GM21619 (cell line): ENCODE measurements around the gene ADCY1.
"Not testable (repeated sequence)": the region's sequence is repeated elsewhere in the genome, so short reads cannot be mapped to it uniquely, and the experiment has no call there.

Experiments used
- ATAC-seq: cut with Tn5 transposase; IDR thresholded peaks from one replicate; pipeline ENCODE4 v1.9.1; 2021; ENCODE audit not compliant: unreplicated experiment

ADCY1 gene

GRCh38 chr7:45726883-45727282, 152.7 kb downstream of the ADCY1 start:
- ATAC-seq = no peak

GRCh38 chr7:45731692-45732443, 157.7 kb downstream of the ADCY1 start:
- ATAC-seq = not testable (repeated sequence)

DNA sequence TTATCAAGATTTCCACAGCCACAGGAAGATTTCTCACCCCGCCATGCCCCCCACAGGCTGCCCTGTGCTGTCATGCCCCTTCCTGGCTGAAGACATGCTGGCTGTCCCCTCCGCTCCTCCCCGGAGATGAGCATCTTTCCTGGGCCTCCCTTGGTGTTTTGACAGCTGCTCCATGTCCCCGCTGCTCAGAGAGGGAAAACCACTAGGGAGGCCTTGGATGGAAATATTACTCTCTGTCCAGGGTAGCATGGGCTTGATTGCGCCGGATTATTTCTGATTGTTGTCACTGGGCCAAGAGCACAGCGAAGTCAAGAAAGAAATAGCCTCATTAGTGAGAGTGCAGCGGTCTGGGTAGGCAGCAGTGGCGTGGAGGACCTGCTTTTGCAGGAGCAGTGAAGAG, 164.8 kb downstream of the ADCY1 start:
- not testable (repeated sequence) for ATAC-seq

GRCh38 chr7:45740573-45740972, 166.4 kb downstream of the ADCY1 start:
- not testable (repeated sequence) for ATAC-seq

DNA sequence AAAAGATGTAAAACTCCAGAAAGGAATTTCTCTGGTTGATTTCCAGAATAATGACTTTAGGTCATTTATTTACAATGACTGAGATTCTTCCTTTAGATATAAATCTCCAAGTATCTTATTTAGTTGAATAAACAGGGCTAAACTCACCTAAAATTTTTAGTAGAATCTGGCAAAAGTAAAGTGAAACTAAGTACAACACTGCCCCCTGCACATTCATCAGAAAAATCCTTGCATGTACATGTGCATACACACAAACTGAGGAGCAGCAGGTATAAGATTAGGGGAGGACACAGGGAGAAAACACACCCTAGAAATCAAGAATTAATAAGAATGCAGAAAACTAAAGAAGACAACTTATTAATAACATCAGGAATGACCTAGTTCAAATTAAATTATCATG, 174.8 kb downstream of the ADCY1 start:
- not testable (repeated sequence) for ATAC-seq

DNA sequence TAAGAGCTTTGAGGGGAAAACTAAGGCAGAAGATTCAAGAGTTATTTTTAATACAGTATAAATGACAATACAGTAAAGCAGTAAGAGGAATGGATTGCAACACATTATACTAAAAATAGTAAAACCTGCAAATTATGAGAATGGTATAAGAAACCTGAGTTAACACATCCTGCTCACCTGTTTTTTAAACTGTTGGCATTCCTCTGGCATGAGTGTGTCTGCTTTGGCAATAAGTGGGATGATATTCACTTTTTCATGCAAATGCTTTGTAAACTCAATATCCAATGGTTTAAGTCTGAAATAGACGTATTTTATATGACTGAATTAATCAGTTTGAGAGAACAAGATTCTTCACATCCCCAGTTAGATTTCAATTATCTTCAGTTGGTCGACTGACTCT, 177.2 kb downstream of the ADCY1 start:
- ATAC-seq = not testable (repeated sequence)

- not testable (repeated sequence) for ATAC-seq
Measured at GRCh38 chr7:45756333-45756732, 182.2 kb downstream of the ADCY1 start.

GRCh38 chr7:45756757-45757156, 182.6 kb downstream of the ADCY1 start:
- ATAC-seq = not testable (repeated sequence)

DNA sequence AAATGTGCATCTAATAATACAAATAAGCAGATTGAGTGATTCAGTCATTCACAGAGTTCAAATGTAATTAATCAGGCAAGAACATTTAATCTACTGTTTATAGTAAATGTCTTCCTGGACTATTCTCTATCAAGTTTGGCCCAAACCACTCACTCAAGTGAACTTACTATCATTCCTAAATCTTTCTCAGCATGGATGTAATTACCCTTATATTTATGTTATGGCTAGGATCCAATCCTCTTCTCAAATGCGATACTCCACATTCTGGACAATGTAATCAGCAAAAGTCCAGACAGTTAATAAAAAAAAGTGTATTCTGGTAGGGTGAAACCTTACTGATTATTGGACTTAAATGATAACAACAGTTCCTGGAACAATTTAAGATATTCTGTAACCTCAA, 185.3 kb downstream of the ADCY1 start:
- ATAC-seq = not testable (repeated sequence)

DNA sequence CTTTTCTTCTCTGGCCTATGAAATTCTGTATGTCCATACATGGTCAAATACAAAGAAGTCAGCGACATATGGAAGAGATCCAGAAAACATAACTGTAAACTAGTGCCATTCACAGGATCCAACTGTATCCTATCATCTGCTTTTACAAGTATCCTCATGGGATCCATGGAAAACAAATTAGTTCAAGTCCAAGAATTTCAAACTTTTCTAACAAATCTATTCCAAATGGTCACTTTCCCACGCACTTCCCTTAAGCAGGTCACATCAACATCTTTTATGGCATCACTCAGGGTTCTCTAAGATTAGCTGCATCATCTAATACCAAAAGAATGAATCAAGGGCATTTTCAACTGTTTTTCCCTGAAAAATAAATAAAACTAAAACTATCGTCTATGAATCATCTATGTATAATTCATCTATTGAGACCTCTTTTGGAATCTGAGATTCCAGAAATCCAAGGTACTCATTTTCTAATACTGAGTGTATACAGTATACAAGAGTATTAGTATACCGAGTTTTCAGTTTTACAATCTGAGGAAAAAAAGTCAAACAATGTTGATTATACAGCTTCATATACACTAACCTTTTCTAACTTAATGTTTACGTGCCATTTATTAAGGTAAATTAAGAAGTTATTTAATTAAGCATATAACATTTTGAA, 187.5 kb downstream of the ADCY1 start:
- ATAC-seq = not testable (repeated sequence)

GRCh38 chr7:45762225-45762994, 188.2 kb downstream of the ADCY1 start:
- not testable (repeated sequence) for ATAC-seq

DNA sequence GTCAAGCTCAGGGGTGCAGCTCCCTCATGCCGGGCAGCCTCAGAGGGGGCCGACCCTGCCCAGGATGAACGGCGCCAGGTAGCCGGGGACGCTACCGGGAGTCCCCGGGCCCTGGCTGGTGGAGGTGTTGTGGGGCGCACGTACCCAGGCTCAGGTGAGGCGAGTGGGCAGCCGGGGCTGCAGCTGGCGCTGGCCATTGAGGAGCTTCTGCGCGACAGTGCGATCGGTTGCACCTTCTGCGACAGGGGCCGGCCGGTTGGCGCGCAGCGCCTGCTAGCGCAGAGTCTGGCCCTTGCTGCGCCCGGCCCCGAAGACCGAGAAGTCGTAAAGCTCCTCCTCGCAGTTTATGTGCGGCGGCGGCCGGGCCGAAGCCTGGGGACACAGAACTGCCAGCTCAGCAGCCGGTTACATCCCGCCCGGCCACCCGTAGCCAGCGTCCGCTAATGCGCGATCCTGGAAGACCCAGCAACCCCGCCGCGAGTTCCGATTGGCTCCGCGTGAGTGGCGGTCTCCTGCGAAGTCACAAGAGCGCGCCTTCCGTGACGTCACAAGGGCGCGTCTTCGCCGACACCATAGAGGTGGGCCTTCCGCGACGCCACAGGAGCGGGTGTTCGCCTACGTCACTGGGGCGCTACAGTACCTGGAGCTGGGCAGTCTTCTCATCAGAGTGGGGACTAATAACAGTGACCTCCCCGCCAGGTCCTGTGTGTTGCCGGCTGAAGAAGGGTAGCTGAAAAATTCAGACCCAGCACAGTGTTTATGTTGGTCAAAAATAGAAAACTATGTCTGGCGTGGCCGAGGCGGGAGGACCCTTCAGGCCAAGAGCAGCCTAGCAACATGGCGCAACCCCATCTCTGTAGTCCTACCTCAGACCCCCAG, 194.6 kb downstream of the ADCY1 start:
- ATAC-seq = peak; percentile 100

DNA sequence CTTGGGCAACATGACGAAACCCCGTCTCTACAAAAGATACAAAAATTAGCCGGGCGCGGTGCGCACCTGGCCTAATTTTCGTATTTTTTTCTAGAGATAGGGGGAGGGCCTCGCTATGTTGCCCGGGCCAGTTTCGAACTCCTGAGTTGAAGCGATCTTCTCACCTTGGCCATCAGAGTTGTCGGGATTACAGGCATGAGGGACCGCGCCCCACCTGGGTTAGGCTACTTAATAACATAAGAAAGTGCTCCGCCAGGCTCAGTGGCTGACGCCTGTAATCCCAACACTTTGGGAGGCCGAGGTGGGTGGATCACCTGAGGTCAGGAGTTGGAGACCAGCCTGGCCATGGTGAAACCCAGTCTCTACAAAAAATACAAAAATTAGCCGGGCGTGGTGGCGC, 195.5 kb downstream of the ADCY1 start:
- not testable (repeated sequence) for ATAC-seq
